BE2C (cell line): ENCODE measurements around the gene GHR.
"Not testable (repeated sequence)": the region's sequence is repeated elsewhere in the genome, so short reads cannot be mapped to it uniquely, and the experiment has no call there.

Experiments used
- DNase-seq: peaks from one replicate; pipeline ENCODE4 v3.0.0-alpha.2; 2020
- H3K27me3 ChIP-seq: fragments of 250-450 bp; sonication (Bioruptor Pico); 2 replicates; pipeline ENCODE4 v1.5.1; 2020; ENCODE audit warnings: mild to moderate bottlenecking
- H3K36me3 ChIP-seq: fragments of 250-450 bp; sonication (Bioruptor Pico); 2 replicates; pipeline ENCODE4 v1.5.1; 2020; ENCODE audit warnings: mild to moderate bottlenecking
- H3K4me1 ChIP-seq: fragments of 250-450 bp; sonication (Bioruptor Pico); 2 replicates; pipeline ENCODE4 v1.5.1; 2020
- H3K4me3 ChIP-seq: 2 replicates; pipeline ENCODE4 v1.5.1; 2011; ENCODE audit warnings: low read depth, low read length
- H3K9me3 ChIP-seq: fragments of 250-450 bp; sonication (Bioruptor Pico); 2 replicates; pipeline ENCODE4 v1.5.1; 2020
- TF ChIP-seq, protein P1 (sequence below): IDR thresholded peaks from 2 replicates; pipeline ENCODE4 v1.5.1; 2012; ENCODE audit warnings: mild to moderate bottlenecking, low read depth, low read length

The GHR gene

DNA sequence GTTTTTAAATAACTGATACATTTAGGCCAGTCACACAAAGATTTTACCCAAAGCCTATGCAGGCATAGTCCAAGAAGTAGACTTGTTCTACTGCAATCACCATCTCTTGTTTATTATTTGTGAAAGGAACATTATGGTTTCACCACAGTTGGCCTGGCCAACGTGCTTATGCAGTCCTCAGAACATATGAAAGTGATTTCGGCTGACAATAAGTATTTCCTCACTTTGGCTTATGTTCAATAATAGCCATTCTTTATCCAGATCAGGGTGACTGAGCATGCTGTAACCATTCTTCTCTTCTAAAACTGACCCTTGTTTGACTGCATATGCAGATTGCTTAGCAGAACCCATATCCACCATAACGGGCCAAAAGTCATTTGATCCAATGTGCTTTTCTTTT lies 256.8 kb downstream of the GHR start:
- no peaks in the 10 kb centered on the region for H3K9me3 ChIP-seq
- H3K27me3 ChIP-seq = no peaks in the 10 kb centered on the region
- no peak for DNase-seq
- H3K4me3 ChIP-seq = no peak overlapping the region
- TF ChIP-seq, protein P1, sequence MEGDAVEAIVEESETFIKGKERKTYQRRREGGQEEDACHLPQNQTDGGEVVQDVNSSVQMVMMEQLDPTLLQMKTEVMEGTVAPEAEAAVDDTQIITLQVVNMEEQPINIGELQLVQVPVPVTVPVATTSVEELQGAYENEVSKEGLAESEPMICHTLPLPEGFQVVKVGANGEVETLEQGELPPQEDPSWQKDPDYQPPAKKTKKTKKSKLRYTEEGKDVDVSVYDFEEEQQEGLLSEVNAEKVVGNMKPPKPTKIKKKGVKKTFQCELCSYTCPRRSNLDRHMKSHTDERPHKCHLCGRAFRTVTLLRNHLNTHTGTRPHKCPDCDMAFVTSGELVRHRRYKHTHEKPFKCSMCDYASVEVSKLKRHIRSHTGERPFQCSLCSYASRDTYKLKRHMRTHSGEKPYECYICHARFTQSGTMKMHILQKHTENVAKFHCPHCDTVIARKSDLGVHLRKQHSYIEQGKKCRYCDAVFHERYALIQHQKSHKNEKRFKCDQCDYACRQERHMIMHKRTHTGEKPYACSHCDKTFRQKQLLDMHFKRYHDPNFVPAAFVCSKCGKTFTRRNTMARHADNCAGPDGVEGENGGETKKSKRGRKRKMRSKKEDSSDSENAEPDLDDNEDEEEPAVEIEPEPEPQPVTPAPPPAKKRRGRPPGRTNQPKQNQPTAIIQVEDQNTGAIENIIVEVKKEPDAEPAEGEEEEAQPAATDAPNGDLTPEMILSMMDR = no peak
- H3K36me3 ChIP-seq = no peaks in the 10 kb centered on the region
- H3K4me1 ChIP-seq = no peaks in the 10 kb centered on the region

DNA sequence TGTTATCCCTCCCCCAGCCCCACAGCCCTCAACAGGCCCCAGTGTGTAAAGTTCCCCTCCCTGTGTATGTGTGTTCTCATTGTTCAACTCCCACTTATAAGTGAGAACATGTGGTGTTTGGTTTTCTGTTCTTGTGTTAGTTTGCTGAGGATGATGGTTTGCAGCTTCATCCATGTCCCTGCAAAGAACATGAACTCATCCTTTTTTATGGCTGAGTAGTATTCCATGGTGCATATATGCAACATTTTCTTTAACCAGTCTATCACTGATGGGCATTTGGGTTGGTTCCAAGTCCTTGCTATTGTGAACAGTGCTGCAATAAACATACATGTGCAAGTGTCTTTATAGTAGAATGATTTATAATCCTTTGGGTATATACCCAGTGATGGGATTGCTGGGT lies 261.8 kb downstream of the GHR start:
- H3K4me1 ChIP-seq, H3K27me3 ChIP-seq, H3K9me3 ChIP-seq, DNase-seq, H3K36me3 ChIP-seq, H3K4me3 ChIP-seq: not testable (repeated sequence)

DNA sequence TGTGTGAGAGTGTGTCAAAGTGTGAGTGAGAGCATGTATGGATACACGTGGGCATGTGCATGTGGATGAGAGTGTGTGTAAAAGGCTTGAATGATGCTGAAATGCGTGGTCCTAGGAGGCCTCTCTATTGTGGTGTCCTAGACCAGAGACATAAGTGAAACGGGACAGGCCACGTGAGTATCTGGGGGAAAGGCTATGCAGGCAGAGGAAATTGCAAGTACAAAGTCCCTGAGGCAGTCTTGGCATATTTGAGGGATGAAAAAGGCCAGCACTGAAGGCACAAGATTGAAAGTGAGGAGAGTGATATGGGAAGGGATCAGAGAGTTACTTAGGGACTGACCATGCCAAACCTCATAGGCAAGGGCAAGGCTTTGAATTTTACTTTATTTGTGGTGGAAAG lies 266.2 kb downstream of the GHR start:
- DNase-seq = no peak
- TF ChIP-seq, protein P1 = no peak
- no peaks in the 10 kb centered on the region for H3K4me1 ChIP-seq
- H3K9me3 ChIP-seq = no peaks in the 10 kb centered on the region
- no peaks in the 10 kb centered on the region for H3K36me3 ChIP-seq
- H3K27me3 ChIP-seq = no peaks in the 10 kb centered on the region
- H3K4me3 ChIP-seq = no peak overlapping the region

DNA sequence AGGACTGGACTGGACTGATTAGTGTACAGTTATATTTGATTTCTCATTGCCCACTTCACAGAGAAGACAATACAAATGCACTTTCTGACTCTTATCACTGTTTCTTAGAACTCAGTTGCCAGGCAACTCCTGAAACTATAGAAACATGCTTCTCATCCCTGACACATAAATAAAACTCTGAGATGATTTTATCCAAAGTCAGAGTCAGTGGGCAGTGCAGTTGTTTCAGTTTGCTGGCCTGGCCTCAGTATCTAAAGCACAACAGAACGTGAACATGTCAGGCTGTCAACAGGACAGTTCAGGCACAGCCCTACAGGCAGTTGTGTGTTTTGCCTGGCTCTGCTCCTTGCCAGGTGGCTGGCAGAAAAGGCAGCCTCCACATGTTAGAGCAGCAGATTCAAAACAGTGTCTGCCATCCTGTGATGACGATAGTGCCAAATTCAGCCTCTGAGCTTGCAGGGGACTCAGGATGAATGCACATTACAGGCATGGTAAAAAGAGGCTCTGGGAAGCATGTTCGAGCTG lies 268.2 kb downstream of the GHR start:
- TF ChIP-seq, protein P1 = no peak
- DNase-seq = no peak
- Histone ChIP-seq H3K4me1 (no peaks in the 10 kb centered on the region), H3K4me3 (no peak overlapping the region), H3K9me3 (no peaks in the 10 kb centered on the region), H3K36me3 (no peaks in the 10 kb centered on the region), H3K27me3 (no peaks in the 10 kb centered on the region)

DNA sequence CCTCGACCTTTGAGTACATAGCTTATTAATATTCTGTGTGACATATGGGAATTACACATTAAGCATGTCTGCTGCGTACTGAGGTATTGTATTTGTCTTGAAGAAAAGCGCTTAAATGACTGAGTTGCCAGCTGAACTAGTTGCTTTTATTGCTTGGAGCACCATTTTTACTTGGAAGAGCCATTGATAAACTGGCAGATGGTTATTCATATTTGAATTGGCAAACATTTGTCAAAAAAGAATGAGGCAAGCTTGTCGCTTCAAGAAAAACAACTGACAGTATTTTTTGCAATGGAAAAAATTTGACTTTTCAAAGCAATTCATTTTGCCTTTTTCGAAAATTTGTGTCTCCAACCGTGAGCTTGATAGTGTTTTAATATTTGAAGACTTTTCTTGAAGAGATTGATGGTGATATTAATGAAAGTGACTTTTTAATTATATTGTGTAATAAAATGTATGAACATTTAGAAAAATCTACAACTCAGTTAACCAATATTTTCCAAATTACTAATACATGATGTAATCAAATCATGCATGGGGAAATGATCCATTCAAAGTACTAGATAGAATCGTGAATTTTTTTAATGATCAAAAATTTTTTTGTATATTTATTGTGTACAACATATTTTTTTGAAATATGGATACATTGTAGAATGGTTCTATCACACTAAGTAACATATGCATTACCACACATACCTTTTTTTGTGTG lies 278.3 kb downstream of the GHR start:
- Histone ChIP-seq H3K9me3 (no peaks in the 10 kb centered on the region), H3K36me3 (no peaks in the 10 kb centered on the region), H3K27me3 (no peaks in the 10 kb centered on the region), H3K4me1 (no peaks in the 10 kb centered on the region), H3K4me3 (no peak overlapping the region)
- TF ChIP-seq, protein P1 = no peak
- DNase-seq = no peak

DNA sequence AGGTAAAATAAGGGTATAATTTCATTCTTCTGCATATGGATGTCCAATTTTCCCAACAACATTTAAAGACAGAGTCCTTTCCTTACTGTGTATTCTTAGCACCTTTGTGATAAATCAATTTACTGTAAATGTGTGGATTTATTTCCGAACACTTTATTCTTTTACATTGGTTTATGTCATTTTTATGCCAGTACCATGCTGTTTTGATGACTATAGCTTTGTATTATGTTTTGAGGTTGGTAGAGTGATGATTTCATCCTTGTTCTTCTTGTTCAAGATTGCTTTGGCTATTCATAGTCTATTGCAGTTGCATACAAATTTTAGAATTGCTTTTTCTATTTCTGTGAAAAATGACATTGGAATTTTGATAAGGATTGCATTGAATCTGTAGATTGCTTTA lies 280.0 kb downstream of the GHR start:
- H3K4me1 ChIP-seq = no peaks in the 10 kb centered on the region
- no peaks in the 10 kb centered on the region for H3K36me3 ChIP-seq
- TF ChIP-seq, protein P1 = no peak
- no peaks in the 10 kb centered on the region for H3K9me3 ChIP-seq
- no peak overlapping the region for H3K4me3 ChIP-seq
- H3K27me3 ChIP-seq = no peaks in the 10 kb centered on the region
- DNase-seq = no peak
